ENCODE data around the gene RNF151.

DNA sequence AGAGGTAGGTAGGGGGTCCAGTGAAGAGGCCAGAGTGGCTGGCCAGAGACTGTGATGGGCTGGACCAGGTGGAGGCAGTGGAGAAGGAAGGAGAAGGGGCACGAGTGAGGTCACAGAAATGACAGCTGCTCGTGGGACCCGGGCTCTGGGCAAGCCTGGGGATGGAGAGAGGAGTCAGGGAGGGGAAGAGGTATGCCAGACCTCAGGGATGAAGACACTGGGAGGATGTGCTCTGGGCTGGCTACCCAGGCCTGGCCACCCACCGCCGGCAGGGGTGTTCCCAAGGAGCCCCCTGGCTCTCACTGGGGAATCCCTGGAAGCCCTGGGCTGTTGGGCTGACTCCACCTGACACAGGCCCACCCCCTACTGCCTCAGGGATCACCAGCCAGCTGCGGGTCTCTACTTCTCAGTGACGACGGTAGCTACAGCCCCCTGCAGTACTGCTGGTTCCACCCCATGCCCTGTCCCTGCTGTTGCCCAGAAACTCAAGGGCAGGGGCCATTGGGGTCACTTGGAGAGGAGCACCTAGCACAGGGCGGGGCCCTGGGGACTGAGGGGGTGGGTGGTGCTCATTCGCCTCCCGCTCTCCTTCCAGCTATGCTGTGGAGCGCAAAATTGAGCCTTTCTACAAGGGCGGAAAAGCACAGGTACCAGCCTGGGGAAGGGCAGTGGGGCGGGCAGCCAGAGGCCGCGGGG is 7.0 kb downstream of the RNF151 start:
- TF ChIP-seq POLR2A (IDR thresholded peaks at IDR 0.05; ENCODE audit: extremely low read depth, insufficient read length) (no peak), CTCF (IDR thresholded peaks at IDR 0.05; ENCODE audit: low read depth, low read length) (no peak)
